ENCODE measurements around the gene DLGAP5.

DNA sequence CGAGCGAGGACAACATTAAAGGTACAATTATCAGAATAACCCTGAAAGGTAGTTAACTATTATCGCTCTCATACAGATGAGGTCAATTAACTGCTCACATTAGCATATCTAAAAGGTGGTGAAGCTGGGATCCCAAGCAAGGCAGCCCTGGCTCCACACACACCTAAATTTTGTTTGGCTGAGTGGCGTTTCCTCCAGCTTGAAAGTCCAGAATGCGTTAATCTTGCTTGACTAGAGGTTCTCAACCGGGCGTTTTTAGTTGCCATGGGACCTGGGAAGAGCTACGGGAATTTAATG is 531 bp downstream of the DLGAP5 start:
- TF ChIP-seq, protein P1, sequence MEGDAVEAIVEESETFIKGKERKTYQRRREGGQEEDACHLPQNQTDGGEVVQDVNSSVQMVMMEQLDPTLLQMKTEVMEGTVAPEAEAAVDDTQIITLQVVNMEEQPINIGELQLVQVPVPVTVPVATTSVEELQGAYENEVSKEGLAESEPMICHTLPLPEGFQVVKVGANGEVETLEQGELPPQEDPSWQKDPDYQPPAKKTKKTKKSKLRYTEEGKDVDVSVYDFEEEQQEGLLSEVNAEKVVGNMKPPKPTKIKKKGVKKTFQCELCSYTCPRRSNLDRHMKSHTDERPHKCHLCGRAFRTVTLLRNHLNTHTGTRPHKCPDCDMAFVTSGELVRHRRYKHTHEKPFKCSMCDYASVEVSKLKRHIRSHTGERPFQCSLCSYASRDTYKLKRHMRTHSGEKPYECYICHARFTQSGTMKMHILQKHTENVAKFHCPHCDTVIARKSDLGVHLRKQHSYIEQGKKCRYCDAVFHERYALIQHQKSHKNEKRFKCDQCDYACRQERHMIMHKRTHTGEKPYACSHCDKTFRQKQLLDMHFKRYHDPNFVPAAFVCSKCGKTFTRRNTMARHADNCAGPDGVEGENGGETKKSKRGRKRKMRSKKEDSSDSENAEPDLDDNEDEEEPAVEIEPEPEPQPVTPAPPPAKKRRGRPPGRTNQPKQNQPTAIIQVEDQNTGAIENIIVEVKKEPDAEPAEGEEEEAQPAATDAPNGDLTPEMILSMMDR (IDR thresholded peaks at IDR 0.05): no peak
- TF ChIP-seq EP300 (IDR thresholded peaks at IDR 0.05): no peak
